GM23338 (cell line): Measurements from ENCODE around the gene MAP2K5.

ENCODE experiments used
- CTCF ChIP-seq, 2 experiments: fragments of 200-600 bp in 1 of 2; sonication (generic) in 1 of 2; conservative IDR thresholded peaks; 2 replicates each; pipeline versions ENCODE4 v1.5.1 to v1.6.1; 2016 to 2017; ENCODE audit warnings: antibody characterized with exemption in 2 of 2, low read depth in 2 of 2, mild to moderate bottlenecking in 2 of 2, moderate library complexity in 1 of 2
- EZH2 ChIP-seq: fragments of 200-600 bp; sonication (generic); IDR thresholded peaks from one replicate; pipeline ENCODE4 v1.8.0; 2017; ENCODE audit warnings: antibody characterized with exemption, mild to moderate bottlenecking, low read depth; ENCODE audit not compliant: unreplicated experiment
- JUNB ChIP-seq: IDR thresholded peaks from one replicate; pipeline ENCODE4 v1.6.1; 2016; ENCODE audit warnings: antibody characterized with exemption; ENCODE audit not compliant: unreplicated experiment

- TF ChIP-seq CTCF (conservative IDR thresholded peaks at IDR 0.05; ENCODE audit: low read depth in 2 of 2) = no peak
- no peak for TF ChIP-seq EZH2
- no peak for TF ChIP-seq JUNB
These were observed 232.1 kb downstream of the MAP2K5 start for GRCh38 chr15:67774626-67775025.
